ENCODE data around the gene NCK2.

NCK2 gene

GRCh38 chr2:105813405-105813804 is 68.7 kb downstream of the NCK2 start:
- DNase-seq (ENCODE audit: low spot score): no peak

DNA sequence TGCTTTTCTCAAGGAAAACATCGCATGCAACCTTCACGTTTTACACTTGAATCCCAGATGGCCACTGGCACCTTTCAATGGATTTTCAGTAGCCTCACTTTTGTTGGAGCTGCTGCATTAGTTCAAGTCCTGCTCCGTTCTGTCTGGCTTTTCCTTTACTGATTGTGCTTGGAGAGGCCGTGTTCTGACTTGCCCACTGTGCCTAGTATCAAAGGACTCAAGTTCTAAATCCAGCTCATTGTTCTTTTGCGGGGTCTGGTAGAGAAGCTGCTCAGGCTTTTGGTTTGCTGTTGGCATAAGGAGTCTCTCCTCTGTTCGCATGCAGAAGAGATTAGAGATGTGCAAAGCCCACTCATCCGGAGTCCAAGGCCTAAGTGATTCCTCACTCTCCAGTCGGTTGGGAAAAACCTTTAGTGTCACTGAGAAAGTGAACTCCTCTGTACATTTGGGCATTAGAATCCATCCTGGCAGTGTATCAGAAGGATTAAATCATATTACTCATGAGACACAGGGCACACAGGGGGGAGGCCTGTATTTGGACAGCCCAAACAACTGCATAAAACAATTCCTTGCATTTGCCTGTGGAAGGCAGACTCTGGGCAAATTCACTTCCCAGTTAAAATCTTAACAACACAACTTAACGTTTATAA is 69.7 kb downstream of the NCK2 start:
- no peak for DNase-seq (ENCODE audit: low spot score)

- DNase-seq (ENCODE audit: low spot score): no peak
These were observed 70.7 kb downstream of the NCK2 start for GRCh38 chr2:105815401-105815800.

DNA sequence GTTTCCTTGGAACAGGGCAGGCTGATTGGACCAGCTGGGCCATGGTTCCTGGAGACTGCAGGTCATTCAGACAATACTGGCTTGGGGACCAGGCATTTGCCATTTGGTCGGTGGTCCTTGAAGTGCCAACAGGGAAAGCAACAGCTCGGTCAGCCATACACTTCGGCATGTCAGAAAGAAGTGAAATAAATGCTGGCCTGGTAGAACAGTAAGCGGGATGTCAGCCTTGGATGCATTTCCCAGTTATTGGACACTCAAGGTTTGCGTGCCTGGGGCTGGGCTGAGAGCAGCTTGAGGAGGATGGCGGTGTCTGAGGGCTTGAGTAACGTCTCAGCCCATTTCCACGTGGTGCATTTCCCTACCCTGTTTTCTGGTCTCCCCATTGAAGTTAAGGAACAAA is 75.4 kb downstream of the NCK2 start:
- no peak for DNase-seq (ENCODE audit: low spot score)

DNA sequence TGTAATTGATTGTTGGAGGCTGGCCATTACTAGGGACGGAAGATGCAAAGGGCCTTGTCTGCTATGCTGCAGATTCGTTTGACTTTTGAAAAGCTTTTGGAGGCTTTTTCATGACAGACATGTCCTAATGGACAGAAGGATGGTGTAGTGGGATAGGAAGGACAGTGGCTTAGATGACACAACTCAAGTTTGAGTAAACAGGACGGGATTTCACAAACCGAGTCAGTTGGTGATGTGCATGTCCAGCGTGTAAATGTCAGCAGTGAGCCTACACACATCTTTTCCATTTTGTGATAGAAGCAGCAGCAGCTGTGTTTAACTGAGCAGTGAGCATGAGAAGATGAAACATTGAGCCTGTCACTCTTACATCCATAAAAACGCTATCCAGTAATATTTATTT is 76.0 kb downstream of the NCK2 start:
- no peak for DNase-seq (ENCODE audit: low spot score)

DNA sequence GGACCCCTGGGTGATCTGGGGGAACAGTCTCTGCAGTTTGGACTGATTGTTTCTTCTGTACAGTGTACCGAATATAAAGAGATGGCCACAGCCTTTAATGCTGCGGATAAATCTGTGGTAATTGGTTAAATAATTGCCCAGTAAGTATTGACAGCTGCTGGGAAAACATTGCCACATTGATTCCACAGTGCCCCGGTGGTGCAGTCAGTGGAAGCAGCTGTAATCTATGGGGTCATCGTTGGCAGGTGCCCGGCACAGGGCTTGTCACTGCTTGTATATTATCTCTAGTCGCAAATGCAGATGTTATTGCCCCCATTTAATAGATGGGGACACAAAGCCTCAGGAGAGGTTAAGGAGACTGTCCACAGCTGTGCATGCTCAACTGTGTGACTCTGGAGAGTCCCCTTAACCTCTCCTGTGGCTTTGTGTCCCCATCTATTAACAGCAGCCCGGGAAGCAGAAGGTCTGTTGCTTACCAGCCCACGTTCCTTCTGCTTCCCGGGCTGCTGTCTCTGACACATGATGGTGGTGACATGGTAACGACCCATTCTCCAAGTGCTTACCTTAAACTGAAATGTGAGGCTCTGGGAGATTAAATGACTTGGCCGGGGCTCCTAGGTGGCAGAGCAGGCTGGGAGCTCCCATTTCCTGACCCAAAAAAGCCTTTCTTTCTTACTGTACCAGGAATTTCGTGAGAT is 76.9 kb downstream of the NCK2 start:
- DNase-seq (ENCODE audit: low spot score): peak; percentile 43

DNA sequence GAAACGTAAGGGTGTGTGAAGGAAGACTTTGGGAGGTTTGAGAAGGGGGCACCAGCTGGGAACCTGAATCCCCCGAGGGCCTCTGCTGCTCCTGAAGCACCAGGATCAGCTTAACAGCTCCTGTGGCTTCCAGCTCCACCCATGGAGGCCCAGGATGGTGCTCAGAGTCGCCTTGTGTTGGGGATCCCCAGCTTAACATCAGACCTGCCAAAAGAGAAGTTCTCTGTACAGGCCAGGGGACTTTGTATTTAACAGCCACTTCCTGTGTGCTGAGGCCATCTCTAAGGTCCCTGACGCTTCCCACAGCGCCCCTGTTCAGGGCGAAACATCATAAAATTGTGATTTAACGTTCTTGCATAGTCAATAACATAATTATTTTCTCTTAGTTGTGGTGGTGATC is 77.5 kb downstream of the NCK2 start:
- no peak for DNase-seq (ENCODE audit: low spot score)

GRCh38 chr2:105824446-105824845 is 79.7 kb downstream of the NCK2 start:
- no peak for DNase-seq (ENCODE audit: low spot score)

GRCh38 chr2:105827351-105828096 is 82.8 kb downstream of the NCK2 start:
- DNase-seq (ENCODE audit: low spot score): no peak

GRCh38 chr2:105828558-105828957 is 83.8 kb downstream of the NCK2 start:
- DNase-seq (ENCODE audit: low spot score): no peak

- no peak for DNase-seq (ENCODE audit: low spot score)
These were observed 90.2 kb downstream of the NCK2 start for GRCh38 chr2:105834931-105835330.

- DNase-seq (ENCODE audit: low spot score): no peak
These were observed 91.6 kb downstream of the NCK2 start for GRCh38 chr2:105836341-105836740.

- DNase-seq (ENCODE audit: low spot score): no peak
These were observed 92.4 kb downstream of the NCK2 start for GRCh38 chr2:105836840-105837692.

DNA sequence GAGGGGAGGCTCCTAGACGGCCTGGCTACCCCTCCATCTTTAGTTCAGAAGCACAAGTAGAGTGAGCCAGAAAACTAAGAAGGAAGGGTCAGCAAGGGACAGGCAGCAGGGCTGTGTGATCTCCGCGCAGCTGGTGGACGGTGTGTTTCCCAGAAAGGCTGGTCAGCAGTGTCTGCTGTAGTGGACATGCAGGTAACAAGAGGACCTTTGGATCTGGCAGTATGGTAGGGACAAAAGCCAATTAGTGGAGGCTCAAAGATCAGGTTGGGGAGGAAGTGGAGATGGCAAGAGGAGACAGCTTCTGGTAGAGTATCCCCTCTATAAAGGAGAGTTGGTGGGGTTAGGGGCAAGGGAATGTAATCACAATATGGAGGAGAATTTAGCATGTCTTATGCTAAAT is 95.1 kb downstream of the NCK2 start:
- no peak for DNase-seq (ENCODE audit: low spot score)

- DNase-seq (ENCODE audit: low spot score): no peak
These were observed 96.2 kb downstream of the NCK2 start for GRCh38 chr2:105840933-105841332.

DNA sequence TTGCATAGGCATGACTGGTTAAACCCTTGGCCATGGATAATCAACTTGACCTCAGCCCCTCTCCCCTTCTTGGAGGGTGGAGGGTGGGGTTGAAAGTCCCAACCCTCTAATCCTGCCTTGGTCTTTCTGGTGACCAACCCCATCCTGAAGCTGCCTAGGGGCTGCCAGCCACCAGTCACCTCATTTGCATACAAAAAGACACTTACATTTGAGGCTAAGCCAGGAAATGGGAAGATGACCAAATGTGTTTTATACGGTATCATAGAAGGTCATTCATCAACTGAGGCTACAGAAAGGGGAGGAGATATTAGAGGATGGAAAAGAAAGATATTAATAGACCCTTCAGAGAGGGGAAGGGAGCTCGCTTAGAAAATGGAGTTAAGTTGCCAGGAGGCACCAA is 96.8 kb downstream of the NCK2 start:
- no peak for DNase-seq (ENCODE audit: low spot score)

DNA sequence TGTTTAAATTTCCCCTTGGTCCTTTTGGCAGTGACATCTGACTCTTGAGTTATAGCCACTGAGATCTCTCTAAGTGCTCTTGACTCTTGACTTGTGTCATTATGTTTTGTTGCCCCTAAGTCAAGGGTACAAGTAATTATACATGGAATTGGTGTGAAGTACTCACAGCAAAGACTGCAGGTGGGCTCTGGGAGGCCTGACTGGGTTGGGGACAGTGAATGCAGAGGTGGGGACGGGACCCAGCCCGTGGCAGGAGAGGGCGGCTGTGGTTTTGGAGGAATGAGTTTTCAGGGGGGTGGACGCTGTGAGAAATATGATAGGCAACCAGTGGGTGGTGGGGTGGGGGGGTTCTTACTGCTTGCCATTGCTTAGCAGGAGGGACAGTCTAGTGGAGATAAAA is 97.8 kb downstream of the NCK2 start:
- no peak for DNase-seq (ENCODE audit: low spot score)

GRCh38 chr2:105843476-105844374 is 99.0 kb downstream of the NCK2 start:
- no peak for DNase-seq (ENCODE audit: low spot score)

- DNase-seq (ENCODE audit: low spot score): no peak
These were observed 101.3 kb downstream of the NCK2 start for GRCh38 chr2:105845976-105846375.

DNA sequence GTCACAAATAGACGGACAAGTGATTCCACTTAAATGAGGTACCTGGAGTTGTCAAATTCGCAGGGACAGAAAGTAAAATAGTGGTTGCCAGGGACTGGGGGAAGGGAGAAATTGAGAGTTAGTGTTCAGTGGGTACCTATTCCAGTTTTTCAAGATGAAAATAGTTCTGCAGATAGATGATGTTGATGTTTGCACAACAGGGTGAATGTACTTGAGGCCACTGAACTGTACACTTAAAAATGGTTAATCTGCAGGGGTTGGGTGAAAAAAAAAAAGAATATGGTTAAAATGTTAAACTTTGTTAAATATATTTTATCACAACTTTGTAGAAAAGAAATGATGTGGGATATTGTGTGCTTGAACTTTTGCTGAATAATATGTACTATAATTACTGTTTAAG is 102.3 kb downstream of the NCK2 start:
- no peak for DNase-seq (ENCODE audit: low spot score)

- no peak for DNase-seq (ENCODE audit: low spot score)
These were observed 103.7 kb downstream of the NCK2 start for GRCh38 chr2:105848367-105848766.

All from Ammon's horn (tissue), 1 donor.